ENCODE results near the gene SLC5A11.
A peak's percentile ranks its signal among the peaks of the same experiment; 100 is the strongest.
"Not testable (repeated sequence)": the region's sequence is repeated elsewhere in the genome, so short reads cannot be mapped to it uniquely, and the experiment has no call there.

The SLC5A11 gene

GRCh38 chr16:24838554-24839266 is 7.1 kb upstream of the SLC5A11 start:
- Mint-ChIP-seq H3K4me3 (no peak overlapping the region), H3K27ac (peak overlapping the region in 1 of 3 experiments; percentile 77), H3K36me3 (ENCODE audit: low read depth) (no peaks in the 10 kb centered on the region), H3K27me3 (ENCODE audit: low read depth) (no peaks in the 10 kb centered on the region), H3K4me1 (no peaks in the 10 kb centered on the region), H3K9me3 (no peaks in the 10 kb centered on the region)
- TF ChIP-seq CTCF (IDR thresholded peaks at IDR 0.05; ENCODE audit: unreplicated experiment in 3 of 3) = no peak

GRCh38 chr16:24839347-24839972 is 6.3 kb upstream of the SLC5A11 start:
- Mint-ChIP-seq H3K4me1 (no peaks in the 10 kb centered on the region), H3K36me3 (ENCODE audit: low read depth) (no peaks in the 10 kb centered on the region), H3K9me3 (no peaks in the 10 kb centered on the region), H3K4me3 (no peak overlapping the region), H3K27me3 (ENCODE audit: low read depth) (peaks cover 3% of the 10 kb centered on the region), H3K27ac (peak overlapping the region in 1 of 3 experiments; percentile 77)
- no peak for TF ChIP-seq CTCF (IDR thresholded peaks at IDR 0.05; ENCODE audit: unreplicated experiment in 3 of 3)

GRCh38 chr16:24841291-24841690 is 4.5 kb upstream of the SLC5A11 start:
- Mint-ChIP-seq H3K9me3 (no peaks in the 10 kb centered on the region), H3K27me3 (ENCODE audit: low read depth) (peaks cover 3% of the 10 kb centered on the region), H3K27ac (no peak overlapping the region), H3K36me3 (ENCODE audit: low read depth) (no peaks in the 10 kb centered on the region), H3K4me3 (no peak overlapping the region), H3K4me1 (no peaks in the 10 kb centered on the region)
- no peak for TF ChIP-seq CTCF (IDR thresholded peaks at IDR 0.05; ENCODE audit: unreplicated experiment in 3 of 3)

- Mint-ChIP-seq H3K27ac (no peak overlapping the region), H3K4me3 (no peak overlapping the region)
- no peak for TF ChIP-seq CTCF (IDR thresholded peaks at IDR 0.05; ENCODE audit: unreplicated experiment in 3 of 3)
Observed at GRCh38 chr16:24844101-24845030, 1.4 kb upstream of the SLC5A11 start.

GRCh38 chr16:24845031-24845365 is 765 bp upstream of the SLC5A11 start:
- H3K4me1 Mint-ChIP-seq; H3K36me3 Mint-ChIP-seq (ENCODE audit: low read depth); H3K27ac Mint-ChIP-seq; H3K27me3 Mint-ChIP-seq (ENCODE audit: low read depth); H3K4me3 Mint-ChIP-seq; H3K9me3 Mint-ChIP-seq: not testable (repeated sequence)

More at GRCh38 chr16:24844101-24845030, 1.4 kb upstream of the SLC5A11 start:
- Mint-ChIP-seq H3K27me3 (ENCODE audit: low read depth) (peaks cover 3% of the 10 kb centered on the region), H3K36me3 (ENCODE audit: low read depth) (no peaks in the 10 kb centered on the region), H3K9me3 (no peaks in the 10 kb centered on the region), H3K4me1 (no peaks in the 10 kb centered on the region)
